Mucosa of descending colon (tissue), 3 donors: Measurements from ENCODE around the gene PRR5L. TPM values are rescaled to one million over a fixed set of nuclear protein-coding genes. Genes with fewer than 3 reads are reported as not detected.
"Not testable (repeated sequence)": the region's sequence is repeated elsewhere in the genome, so short reads cannot be mapped to it uniquely, and the experiment has no call there.

Source experiments
- ATAC-seq: fragments of 200-7000 bp; cut with Tn5 transposase; one replicate; pipeline ENCODE4 v1.9.1; 2020; ENCODE audit warnings: mild to moderate bottlenecking, moderate library complexity
- DNase-seq, 3 donors: peaks; one replicate each; pipeline ENCODE4 v3.0.0-alpha.2; 2020
- H3K36me3 ChIP-seq: fragments of 200-600 bp; one replicate; pipeline ENCODE4 v1.8.0; 2021; ENCODE audit warnings: low read depth, mild to moderate bottlenecking
- H3K4me1 ChIP-seq: fragments of 200-600 bp; one replicate; pipeline ENCODE4 v1.8.0; 2021; ENCODE audit warnings: low read depth, mild to moderate bottlenecking
- H3K4me3 ChIP-seq: fragments of 200-600 bp; one replicate; pipeline ENCODE4 v1.8.0; 2021; ENCODE audit warnings: mild to moderate bottlenecking
- H3K9me3 ChIP-seq: fragments of 200-600 bp; one replicate; pipeline ENCODE4 v1.8.0; 2021; ENCODE audit warnings: mild to moderate bottlenecking
- intact Hi-C, 2 donors: fragments of 100-400 bp; cut with DNase I in 1 of 2; cut with micrococcal nuclease in 1 of 2; formaldehyde crosslinking; loops; one replicate each; pipeline versions ENCODE4 v1.11.0 to v1.11.1; 2022; cut with DNase I, micrococcal nuclease
- total RNA-seq, 3 donors: library from RNA; stranded (reverse); fragmentation: NEBNext Ultra II Directional in 2 of 3; extraction: Animal tissue kit (Norgen Biotek cat#: 25700) in 2 of 3; gene quantifications; one replicate each; pipeline versions ENCODE4 v1.2.1 to v1.2.4, GENCODE V29; 2021 to 2023
- TF ChIP-seq, protein P1 (sequence below): fragments of 200-600 bp; IDR thresholded peaks from one replicate; pipeline ENCODE4 v1.8.0; 2022; ENCODE audit warnings: antibody characterized with exemption, mild to moderate bottlenecking
- donor health status: DM: no; HTN: no; CAD: no; lungs with moderate emphysema.
- donor health status: DM: no; HTN: no; CAD: no.
- donor health status: DM: no; HTN: yes; CAD: no.

PRR5L gene
- total RNA-seq, 3 donors from 2014 or later, result 138 to 250 (median 203) TPM

DNA sequence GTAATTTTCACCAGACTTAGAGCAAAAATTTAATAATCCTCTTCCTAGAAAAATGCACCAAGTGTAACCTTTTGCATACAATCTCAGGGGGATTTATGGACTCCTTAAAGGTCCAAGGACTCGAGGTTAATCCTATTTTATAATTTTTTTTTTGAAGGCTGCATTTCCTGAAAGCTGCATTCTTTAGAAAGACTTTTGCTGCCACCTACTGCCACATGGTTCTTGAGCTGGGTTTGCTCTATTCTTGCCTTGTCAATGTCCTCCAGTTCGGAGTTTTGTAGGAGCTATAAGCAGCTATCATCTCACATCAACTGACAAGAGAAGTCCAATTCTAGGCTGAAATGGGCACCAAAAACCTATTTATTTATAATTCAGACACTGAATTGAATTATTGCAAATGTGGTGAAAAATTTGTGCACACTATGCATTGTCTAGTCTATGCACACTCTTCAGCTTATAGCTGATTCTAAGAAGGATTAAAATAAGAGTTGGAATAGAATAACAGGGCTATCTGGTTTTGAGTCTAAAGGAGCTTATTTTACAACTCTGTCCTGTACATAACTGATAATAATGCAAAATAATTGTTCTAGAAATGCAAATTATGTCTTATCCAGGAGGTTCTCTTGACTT, 182.7 kb downstream of the PRR5L start:
- H3K36me3 ChIP-seq, result no peaks in the 10 kb centered on the region

DNA sequence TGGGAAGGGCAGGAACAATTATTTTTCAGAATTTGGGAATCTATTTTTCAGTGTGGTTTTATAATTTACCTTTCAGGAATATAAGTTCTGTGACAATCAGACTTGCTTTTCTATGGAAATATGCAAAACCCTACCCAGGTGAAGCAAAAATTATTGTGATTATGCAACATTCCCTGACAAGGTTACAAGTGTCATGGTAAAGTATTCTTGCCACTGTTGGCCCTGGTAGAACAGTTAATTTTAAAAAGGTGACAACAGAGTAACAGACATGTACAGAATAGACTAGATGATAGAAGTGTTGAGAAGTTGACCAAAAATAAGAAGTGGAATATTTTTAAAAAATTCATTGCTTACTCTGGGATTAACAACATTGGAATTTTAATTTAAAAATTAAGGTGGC, 184.7 kb downstream of the PRR5L start:
- Histone ChIP-seq H3K9me3 (no peaks in the 10 kb centered on the region), H3K36me3 (no peaks in the 10 kb centered on the region), H3K4me3 (no peak overlapping the region), H3K4me1 (peaks cover 3% of the 10 kb centered on the region)
- no peak for ATAC-seq
- DNase-seq, result no peak
- intact Hi-C loops, result no loop called here
- TF ChIP-seq, protein P1, sequence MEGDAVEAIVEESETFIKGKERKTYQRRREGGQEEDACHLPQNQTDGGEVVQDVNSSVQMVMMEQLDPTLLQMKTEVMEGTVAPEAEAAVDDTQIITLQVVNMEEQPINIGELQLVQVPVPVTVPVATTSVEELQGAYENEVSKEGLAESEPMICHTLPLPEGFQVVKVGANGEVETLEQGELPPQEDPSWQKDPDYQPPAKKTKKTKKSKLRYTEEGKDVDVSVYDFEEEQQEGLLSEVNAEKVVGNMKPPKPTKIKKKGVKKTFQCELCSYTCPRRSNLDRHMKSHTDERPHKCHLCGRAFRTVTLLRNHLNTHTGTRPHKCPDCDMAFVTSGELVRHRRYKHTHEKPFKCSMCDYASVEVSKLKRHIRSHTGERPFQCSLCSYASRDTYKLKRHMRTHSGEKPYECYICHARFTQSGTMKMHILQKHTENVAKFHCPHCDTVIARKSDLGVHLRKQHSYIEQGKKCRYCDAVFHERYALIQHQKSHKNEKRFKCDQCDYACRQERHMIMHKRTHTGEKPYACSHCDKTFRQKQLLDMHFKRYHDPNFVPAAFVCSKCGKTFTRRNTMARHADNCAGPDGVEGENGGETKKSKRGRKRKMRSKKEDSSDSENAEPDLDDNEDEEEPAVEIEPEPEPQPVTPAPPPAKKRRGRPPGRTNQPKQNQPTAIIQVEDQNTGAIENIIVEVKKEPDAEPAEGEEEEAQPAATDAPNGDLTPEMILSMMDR, result no peak

More for the DNA sequence above, 182.7 kb downstream of the PRR5L start:
- no peak overlapping the region for H3K4me3 ChIP-seq
- ATAC-seq (peak; percentile 62), DNase-seq (peak in 1 of 3 donors; percentile 80)
- TF ChIP-seq, protein P1, result peak; percentile 17
- H3K4me1 ChIP-seq, result peaks cover 3% of the 10 kb centered on the region
- H3K9me3 ChIP-seq, result no peaks in the 10 kb centered on the region
- intact Hi-C loops, result loop anchor here in 1 of 2 donors (10.0 kb wide), 1 partner anchor 184 kb away; the partner anchor contains the start of gene PRR5L

DNA sequence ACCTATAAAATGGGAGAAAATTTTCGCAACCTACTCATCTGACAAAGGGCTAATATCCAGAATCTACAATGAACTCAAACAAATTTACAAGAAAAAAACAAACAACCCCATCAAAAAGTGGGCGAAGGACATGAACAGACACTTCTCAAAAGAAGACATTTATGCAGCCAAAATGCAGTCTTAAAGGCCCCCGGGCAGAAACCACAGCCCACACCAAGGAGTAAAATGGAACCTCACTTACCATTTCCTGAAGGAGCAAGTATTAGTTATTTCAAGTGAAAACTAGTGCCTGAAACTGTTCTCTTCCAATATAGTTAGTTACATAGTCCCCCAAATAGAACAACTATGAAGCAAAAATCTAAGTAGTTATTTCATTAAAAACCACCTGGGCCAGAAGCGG, 187.0 kb downstream of the PRR5L start:
- intact Hi-C loops, H3K9me3 ChIP-seq, H3K36me3 ChIP-seq, H3K4me1 ChIP-seq, ATAC-seq, DNase-seq, H3K4me3 ChIP-seq: not testable (repeated sequence)

DNA sequence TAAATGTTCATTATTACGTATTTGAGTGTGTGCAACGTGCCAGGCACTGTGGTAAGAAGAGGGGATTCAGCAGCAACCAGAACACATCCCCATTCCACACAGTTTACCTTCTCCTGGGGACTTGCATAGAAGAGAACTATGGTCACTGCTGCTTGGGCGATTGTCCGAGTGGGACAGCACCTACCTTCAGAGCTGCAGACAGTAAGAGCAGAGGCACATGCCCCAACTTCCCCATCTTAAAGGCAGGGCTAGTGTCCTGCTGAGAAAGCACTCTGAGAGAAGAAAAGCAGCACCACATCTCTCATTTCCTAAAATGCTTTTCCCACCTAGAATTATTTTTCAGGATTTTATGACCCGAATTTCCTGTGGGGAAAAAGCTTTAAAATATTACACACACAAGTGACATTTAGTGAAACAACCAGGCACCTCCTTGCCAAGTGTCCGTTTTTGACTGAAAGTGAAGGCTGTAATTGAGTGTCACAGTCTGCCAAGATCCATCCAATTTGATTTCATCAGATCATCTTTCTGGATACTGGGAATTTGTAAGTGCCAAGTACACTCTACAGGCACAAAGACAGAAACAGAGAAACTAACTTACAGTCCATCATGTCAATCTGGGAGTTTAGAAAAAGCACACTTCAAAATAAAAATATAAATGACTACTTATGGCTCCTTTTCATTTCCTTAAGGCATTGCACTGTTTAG, 189.4 kb downstream of the PRR5L start:
- TF ChIP-seq, protein P1, result no peak
- DNase-seq, result no peak
- Histone ChIP-seq H3K4me3 (no peak overlapping the region), H3K9me3 (no peaks in the 10 kb centered on the region), H3K36me3 (no peaks in the 10 kb centered on the region), H3K4me1 (no peaks in the 10 kb centered on the region)
- intact Hi-C loops, result no loop called here
- peak; percentile 25 for ATAC-seq

DNA sequence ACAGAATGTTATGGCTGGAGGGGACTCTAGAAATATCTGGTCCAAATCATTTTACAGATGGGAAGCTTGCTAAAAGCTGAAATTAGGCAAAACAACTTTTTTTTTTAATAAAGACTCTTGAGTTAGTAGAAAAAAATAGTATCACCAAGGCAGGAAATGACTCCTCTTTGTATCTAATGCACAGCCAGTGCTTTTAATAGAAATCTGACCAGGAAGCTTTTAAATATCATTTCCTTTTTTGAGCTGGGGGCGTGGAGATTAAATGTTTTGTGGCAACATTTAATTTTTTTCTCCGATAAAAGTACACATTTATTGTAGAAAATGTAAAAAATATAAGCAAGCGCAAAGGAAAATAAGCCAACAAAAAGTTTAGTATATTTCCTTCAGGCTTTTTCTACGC, 191.5 kb downstream of the PRR5L start:
- intact Hi-C loops, result no loop called here
- Histone ChIP-seq H3K4me3 (no peak overlapping the region), H3K9me3 (no peaks in the 10 kb centered on the region), H3K36me3 (no peaks in the 10 kb centered on the region), H3K4me1 (no peaks in the 10 kb centered on the region)
- TF ChIP-seq, protein P1, result no peak
- no peak for ATAC-seq
- DNase-seq, result no peak

DNA sequence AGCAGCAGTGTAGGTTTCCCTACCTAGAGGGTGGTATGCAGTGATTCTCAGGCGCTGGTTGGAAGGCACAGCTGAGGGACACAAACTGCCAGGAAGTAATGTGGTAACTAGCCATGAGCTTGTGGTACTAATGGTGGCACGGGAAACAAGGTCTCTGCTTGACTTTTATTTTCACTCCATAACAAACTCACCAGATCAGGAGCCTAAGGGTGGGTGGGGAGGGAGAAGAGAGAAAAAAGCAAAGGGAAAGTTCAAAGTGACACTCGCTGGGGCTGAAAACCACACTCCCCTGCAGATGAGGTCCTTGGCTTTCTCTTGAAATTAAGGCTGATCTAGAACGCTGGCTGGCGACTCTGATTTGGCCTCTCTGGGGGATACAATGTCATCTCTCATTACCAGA, 192.0 kb downstream of the PRR5L start:
- ATAC-seq (no peak), DNase-seq (no peak)
- H3K4me1 ChIP-seq, result no peaks in the 10 kb centered on the region
- H3K4me3 ChIP-seq, result no peak overlapping the region
- no peaks in the 10 kb centered on the region for H3K9me3 ChIP-seq
- intact Hi-C loops, result no loop called here
- TF ChIP-seq, protein P1, result no peak
- H3K36me3 ChIP-seq, result no peaks in the 10 kb centered on the region
